ENCODE measurements around the gene PITRM1. TPM values are rescaled to one million over a fixed set of nuclear protein-coding genes. Genes with fewer than 3 reads are reported as not detected.

Gene PITRM1
- total RNA-seq, 1 experiment from 2014 or later = 83.5 TPM

- intact Hi-C loops (cut with micrococcal nuclease; ENCODE audit: unreplicated experiment) = no loop called here
- Histone ChIP-seq H3K9me3 (ENCODE audit: low read depth, low read length, poor library complexity, severe bottlenecking) (no peaks in the 10 kb centered on the region), H3K4me1 (ENCODE audit: insufficient read depth, low read length, poor library complexity, severe bottlenecking) (peaks cover 11% of the 10 kb centered on the region), H3K36me3 (ENCODE audit: insufficient read depth, low read length, poor library complexity, severe bottlenecking) (peaks cover 76% of the 10 kb centered on the region), H3K4me3 (ENCODE audit: low read depth, low read length, poor library complexity, severe bottlenecking) (no peak overlapping the region), H3K27me3 (replicated peaks; ENCODE audit: insufficient read depth, low read depth, low read length, poor library complexity) (no peaks in the 10 kb centered on the region), H3K27ac (ENCODE audit: low read depth, low read length, poor library complexity, severe bottlenecking) (no peak overlapping the region)
- DNase-seq (ENCODE audit: low spot score) = no peak
- CTCF ChIA-PET = no interaction called here
- POLR2A ChIA-PET (ENCODE audit: low non-redundant PET) = no interaction called here
- no TSS peak for BruUV-seq (replicated peaks)
- TF ChIP-seq, protein P1, sequence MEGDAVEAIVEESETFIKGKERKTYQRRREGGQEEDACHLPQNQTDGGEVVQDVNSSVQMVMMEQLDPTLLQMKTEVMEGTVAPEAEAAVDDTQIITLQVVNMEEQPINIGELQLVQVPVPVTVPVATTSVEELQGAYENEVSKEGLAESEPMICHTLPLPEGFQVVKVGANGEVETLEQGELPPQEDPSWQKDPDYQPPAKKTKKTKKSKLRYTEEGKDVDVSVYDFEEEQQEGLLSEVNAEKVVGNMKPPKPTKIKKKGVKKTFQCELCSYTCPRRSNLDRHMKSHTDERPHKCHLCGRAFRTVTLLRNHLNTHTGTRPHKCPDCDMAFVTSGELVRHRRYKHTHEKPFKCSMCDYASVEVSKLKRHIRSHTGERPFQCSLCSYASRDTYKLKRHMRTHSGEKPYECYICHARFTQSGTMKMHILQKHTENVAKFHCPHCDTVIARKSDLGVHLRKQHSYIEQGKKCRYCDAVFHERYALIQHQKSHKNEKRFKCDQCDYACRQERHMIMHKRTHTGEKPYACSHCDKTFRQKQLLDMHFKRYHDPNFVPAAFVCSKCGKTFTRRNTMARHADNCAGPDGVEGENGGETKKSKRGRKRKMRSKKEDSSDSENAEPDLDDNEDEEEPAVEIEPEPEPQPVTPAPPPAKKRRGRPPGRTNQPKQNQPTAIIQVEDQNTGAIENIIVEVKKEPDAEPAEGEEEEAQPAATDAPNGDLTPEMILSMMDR (conservative IDR thresholded peaks at IDR 0.05; ENCODE audit: low read depth, low read length) = no peak
- TF ChIP-seq EZH2 (IDR thresholded peaks at IDR 0.05; ENCODE audit: borderline replicate concordance, low read depth, low read length, poor library complexity, severe bottlenecking) = no peak
Observed at GRCh38 chr10:3128379-3129130, 44.0 kb downstream of the PITRM1 start.

DNA sequence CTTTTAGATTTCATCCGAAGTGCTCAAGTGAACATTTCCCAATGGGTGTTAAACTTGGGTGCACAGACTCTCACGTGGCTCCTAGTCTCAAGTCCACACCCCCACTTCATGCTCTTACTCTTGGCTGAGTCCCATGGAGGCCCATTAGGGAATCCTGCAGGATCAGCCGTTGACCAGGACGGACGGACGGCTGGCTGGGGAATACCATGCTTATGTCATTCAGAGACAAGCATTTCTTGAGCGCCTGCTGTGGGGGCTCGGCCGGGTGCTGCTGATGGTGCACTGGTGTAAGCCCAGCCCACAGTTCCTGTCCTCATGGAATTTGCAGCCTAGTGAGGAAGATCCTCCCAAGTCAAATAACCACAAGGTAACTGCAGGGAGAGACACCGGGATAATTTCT, 44.7 kb downstream of the PITRM1 start:
- Histone ChIP-seq H3K9me3 (ENCODE audit: low read depth, low read length, poor library complexity, severe bottlenecking) (no peaks in the 10 kb centered on the region), H3K4me1 (ENCODE audit: insufficient read depth, low read length, poor library complexity, severe bottlenecking) (peaks cover 11% of the 10 kb centered on the region), H3K36me3 (ENCODE audit: insufficient read depth, low read length, poor library complexity, severe bottlenecking) (peaks cover 73% of the 10 kb centered on the region), H3K4me3 (ENCODE audit: low read depth, low read length, poor library complexity, severe bottlenecking) (no peak overlapping the region), H3K27ac (ENCODE audit: low read depth, low read length, poor library complexity, severe bottlenecking) (no peak overlapping the region), H3K27me3 (replicated peaks; ENCODE audit: insufficient read depth, low read depth, low read length, poor library complexity) (no peaks in the 10 kb centered on the region)
- intact Hi-C loops (cut with micrococcal nuclease; ENCODE audit: unreplicated experiment) = no loop called here
- ChIA-PET CTCF (no interaction called here), POLR2A (ENCODE audit: low non-redundant PET) (no interaction called here)
- BruUV-seq (replicated peaks) = no TSS peak
- TF ChIP-seq, protein P1 (conservative IDR thresholded peaks at IDR 0.05; ENCODE audit: low read depth, low read length) = no peak
- no peak for TF ChIP-seq EZH2 (IDR thresholded peaks at IDR 0.05; ENCODE audit: borderline replicate concordance, low read depth, low read length, poor library complexity, severe bottlenecking)
- no peak for DNase-seq (ENCODE audit: low spot score)

DNA sequence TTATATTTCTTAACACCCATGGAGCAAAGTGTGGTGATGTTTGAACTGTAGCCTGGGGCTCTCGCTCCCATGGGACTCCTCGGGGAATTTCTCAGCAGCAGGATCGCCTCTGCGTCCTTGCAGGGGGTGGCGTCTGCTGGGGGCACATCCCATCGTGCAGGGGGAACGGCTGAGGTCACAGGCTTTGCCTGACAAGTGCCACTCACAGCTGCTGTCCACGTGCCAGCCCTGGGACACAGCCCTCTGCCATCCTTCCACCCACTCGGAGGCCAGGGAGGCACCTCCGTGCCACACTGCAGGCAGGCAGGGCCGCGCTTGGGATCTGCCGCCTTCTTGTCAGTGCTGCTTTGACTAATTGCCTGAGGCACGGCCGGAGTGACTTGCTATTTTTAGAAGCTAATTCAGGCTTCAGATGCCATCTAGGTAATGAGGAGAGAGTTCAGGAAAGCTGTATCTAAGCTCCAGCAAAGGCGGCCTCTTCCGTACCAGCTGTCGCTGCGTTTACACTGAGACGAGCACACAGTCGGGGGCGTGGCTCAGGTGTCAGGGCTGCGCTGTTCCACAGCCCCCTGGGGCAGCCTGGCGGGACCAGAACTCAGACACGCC, 45.7 kb downstream of the PITRM1 start:
- H3K9me3 ChIP-seq (ENCODE audit: low read depth, low read length, poor library complexity, severe bottlenecking) = no peaks in the 10 kb centered on the region
- ChIA-PET POLR2A (ENCODE audit: low non-redundant PET) (no interaction called here), CTCF (no interaction called here)
- peak; percentile 57 for DNase-seq (ENCODE audit: low spot score)
- H3K4me3 ChIP-seq (ENCODE audit: low read depth, low read length, poor library complexity, severe bottlenecking) = no peak overlapping the region
- intact Hi-C loops (cut with micrococcal nuclease; ENCODE audit: unreplicated experiment) = no loop called here
- H3K36me3 ChIP-seq (ENCODE audit: insufficient read depth, low read length, poor library complexity, severe bottlenecking) = peaks cover 72% of the 10 kb centered on the region
- peak overlapping the region; percentile 22 for H3K27ac ChIP-seq (ENCODE audit: low read depth, low read length, poor library complexity, severe bottlenecking)
- H3K4me1 ChIP-seq (ENCODE audit: insufficient read depth, low read length, poor library complexity, severe bottlenecking) = peaks cover 11% of the 10 kb centered on the region
- no peaks in the 10 kb centered on the region for H3K27me3 ChIP-seq (replicated peaks; ENCODE audit: insufficient read depth, low read depth, low read length, poor library complexity)
- no TSS peak for BruUV-seq (replicated peaks)
- TF ChIP-seq EZH2 (IDR thresholded peaks at IDR 0.05; ENCODE audit: borderline replicate concordance, low read depth, low read length, poor library complexity, severe bottlenecking) = no peak
- TF ChIP-seq, protein P1 (conservative IDR thresholded peaks at IDR 0.05; ENCODE audit: low read depth, low read length) = no peak
